Measurements from ENCODE around the gene CAMTA1. TPM values are rescaled to one million over a fixed set of nuclear protein-coding genes. Genes with fewer than 3 reads are reported as not detected.

The CAMTA1 gene
- total RNA-seq, 2 experiments from 2014 or later = 43.9 to 73.3 TPM

- Histone ChIP-seq H3K9me3 (ENCODE audit: low read length) (no peaks in the 10 kb centered on the region), H3K79me2 (ENCODE audit: insufficient read depth, low read depth, low read length) (no peaks in the 10 kb centered on the region), H2AFZ (ENCODE audit: low read length) (no peak overlapping the region), H3K4me3 (ENCODE audit: low read depth, low read length, poor library complexity, severe bottlenecking) (no peak overlapping the region), H3K4me1 (ENCODE audit: insufficient read depth, low read length, poor library complexity, severe bottlenecking) (no peaks in the 10 kb centered on the region), H3K9me2 (ENCODE audit: insufficient read depth, low read length) (no peaks in the 10 kb centered on the region), H3K36me3 (ENCODE audit: insufficient read depth, low read length) (no peaks in the 10 kb centered on the region), H3K27ac (ENCODE audit: low read depth, low read length, poor library complexity, severe bottlenecking) (no peak overlapping the region), H3K4me2 (ENCODE audit: low read length) (no peak overlapping the region), H4K20me1 (ENCODE audit: insufficient read depth, low read length) (no peaks in the 10 kb centered on the region)
- no peak for DNase-seq (ENCODE audit: low spot score)
- ChIA-PET CTCF (ENCODE audit: unreplicated experiment) (interaction anchor here (3.2 kb wide), 1 partner anchor 86 kb away, joined by 33 read pairs; no protein-coding TSS in a partner anchor), POLR2A (no interaction called here)
- BruUV-seq (replicated peaks) = no TSS peak
- intact Hi-C loops (cut with micrococcal nuclease; ENCODE audit: unreplicated experiment) = no loop called here
- TF ChIP-seq, protein P1, sequence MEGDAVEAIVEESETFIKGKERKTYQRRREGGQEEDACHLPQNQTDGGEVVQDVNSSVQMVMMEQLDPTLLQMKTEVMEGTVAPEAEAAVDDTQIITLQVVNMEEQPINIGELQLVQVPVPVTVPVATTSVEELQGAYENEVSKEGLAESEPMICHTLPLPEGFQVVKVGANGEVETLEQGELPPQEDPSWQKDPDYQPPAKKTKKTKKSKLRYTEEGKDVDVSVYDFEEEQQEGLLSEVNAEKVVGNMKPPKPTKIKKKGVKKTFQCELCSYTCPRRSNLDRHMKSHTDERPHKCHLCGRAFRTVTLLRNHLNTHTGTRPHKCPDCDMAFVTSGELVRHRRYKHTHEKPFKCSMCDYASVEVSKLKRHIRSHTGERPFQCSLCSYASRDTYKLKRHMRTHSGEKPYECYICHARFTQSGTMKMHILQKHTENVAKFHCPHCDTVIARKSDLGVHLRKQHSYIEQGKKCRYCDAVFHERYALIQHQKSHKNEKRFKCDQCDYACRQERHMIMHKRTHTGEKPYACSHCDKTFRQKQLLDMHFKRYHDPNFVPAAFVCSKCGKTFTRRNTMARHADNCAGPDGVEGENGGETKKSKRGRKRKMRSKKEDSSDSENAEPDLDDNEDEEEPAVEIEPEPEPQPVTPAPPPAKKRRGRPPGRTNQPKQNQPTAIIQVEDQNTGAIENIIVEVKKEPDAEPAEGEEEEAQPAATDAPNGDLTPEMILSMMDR (conservative IDR thresholded peaks at IDR 0.05; ENCODE audit: low read length) = no peak
- no peak for TF ChIP-seq EZH2phosphoT487 (IDR thresholded peaks at IDR 0.05; ENCODE audit: borderline replicate concordance, low read depth, low read length)
Measured at GRCh38 chr1:7754234-7754633, 969.0 kb downstream of the CAMTA1 start.

DNA sequence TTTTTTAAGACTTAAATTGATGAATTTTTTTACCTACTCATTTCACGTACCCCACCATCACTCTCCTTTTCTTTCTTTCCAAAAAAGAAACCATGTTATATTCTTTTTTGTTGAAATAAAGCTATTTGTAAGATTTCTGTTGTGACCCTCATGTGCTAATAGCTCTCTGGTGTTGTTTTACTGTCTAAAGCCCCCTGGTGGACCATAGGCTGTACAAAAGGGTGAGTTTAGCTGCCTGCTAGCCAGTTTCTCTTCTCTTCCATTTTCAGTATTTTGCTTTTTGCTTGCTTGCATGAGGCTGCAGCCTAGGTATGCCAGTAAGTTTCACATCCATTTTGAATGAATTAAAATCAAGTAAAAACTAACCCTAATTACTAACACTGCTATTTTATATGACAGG lies 970.2 kb downstream of the CAMTA1 start:
- CTCF ChIA-PET (ENCODE audit: unreplicated experiment) = interaction anchor here (0.6 to 1.1 kb wide), 2 partner anchors 86 to 859 kb away, joined by 5 to 7 read pairs; no protein-coding TSS in a partner anchor
- no TSS peak for BruUV-seq (replicated peaks)
- no peak overlapping the region for H3K4me2 ChIP-seq (ENCODE audit: low read length)
- H3K36me3 ChIP-seq (ENCODE audit: insufficient read depth, low read length) = no peaks in the 10 kb centered on the region
- H3K9me2 ChIP-seq (ENCODE audit: insufficient read depth, low read length) = no peaks in the 10 kb centered on the region
- H2AFZ ChIP-seq (ENCODE audit: low read length) = no peak overlapping the region
- no peak overlapping the region for H3K4me3 ChIP-seq (ENCODE audit: low read depth, low read length, poor library complexity, severe bottlenecking)
- H3K27ac ChIP-seq (ENCODE audit: low read depth, low read length, poor library complexity, severe bottlenecking) = no peak overlapping the region
- peak; percentile 16 for DNase-seq (ENCODE audit: low spot score)
- intact Hi-C loops (cut with micrococcal nuclease; ENCODE audit: unreplicated experiment) = no loop called here
- no peak for TF ChIP-seq EZH2phosphoT487 (IDR thresholded peaks at IDR 0.05; ENCODE audit: borderline replicate concordance, low read depth, low read length)
- TF ChIP-seq, protein P1 (conservative IDR thresholded peaks at IDR 0.05; ENCODE audit: low read length) = peak; percentile 57; the same call in 1 of the 2 replicates
- no peaks in the 10 kb centered on the region for H3K79me2 ChIP-seq (ENCODE audit: insufficient read depth, low read depth, low read length)
- no peaks in the 10 kb centered on the region for H3K4me1 ChIP-seq (ENCODE audit: insufficient read depth, low read length, poor library complexity, severe bottlenecking)
- no peaks in the 10 kb centered on the region for H4K20me1 ChIP-seq (ENCODE audit: insufficient read depth, low read length)
- H3K9me3 ChIP-seq (ENCODE audit: low read length) = no peaks in the 10 kb centered on the region
- POLR2A ChIA-PET = interaction anchor here (0.7 kb wide), 1 partner anchor 366 kb away, joined by 3 read pairs; no protein-coding TSS in a partner anchor

DNA sequence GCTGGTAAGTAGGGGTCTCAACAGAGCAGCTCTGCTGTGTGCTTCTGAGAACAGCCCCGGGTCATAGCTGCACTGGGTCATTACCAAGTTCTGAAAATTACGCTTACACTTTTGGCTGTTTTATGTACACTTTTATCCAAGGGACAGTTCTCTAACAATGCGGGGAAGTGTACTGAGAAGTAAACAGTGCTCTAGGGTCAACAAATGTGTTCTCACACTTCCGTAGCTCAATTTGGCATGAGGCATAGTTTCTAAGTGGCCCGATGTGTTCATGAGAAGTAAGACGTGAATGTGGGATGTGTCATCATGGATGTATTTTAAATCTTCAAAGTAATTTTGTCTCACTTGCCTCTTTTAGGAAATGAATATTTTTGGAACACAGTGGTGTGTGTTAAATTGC lies 975.0 kb downstream of the CAMTA1 start:
- no peak for DNase-seq (ENCODE audit: low spot score)
- intact Hi-C loops (cut with micrococcal nuclease; ENCODE audit: unreplicated experiment) = no loop called here
- Histone ChIP-seq H3K79me2 (ENCODE audit: insufficient read depth, low read depth, low read length) (no peaks in the 10 kb centered on the region), H3K4me2 (ENCODE audit: low read length) (no peak overlapping the region), H3K27ac (ENCODE audit: low read depth, low read length, poor library complexity, severe bottlenecking) (no peak overlapping the region), H3K4me3 (ENCODE audit: low read depth, low read length, poor library complexity, severe bottlenecking) (no peak overlapping the region), H3K36me3 (ENCODE audit: insufficient read depth, low read length) (no peaks in the 10 kb centered on the region), H3K9me3 (ENCODE audit: low read length) (no peaks in the 10 kb centered on the region), H3K9me2 (ENCODE audit: insufficient read depth, low read length) (no peaks in the 10 kb centered on the region), H4K20me1 (ENCODE audit: insufficient read depth, low read length) (no peaks in the 10 kb centered on the region), H2AFZ (ENCODE audit: low read length) (no peak overlapping the region), H3K4me1 (ENCODE audit: insufficient read depth, low read length, poor library complexity, severe bottlenecking) (no peaks in the 10 kb centered on the region)
- TF ChIP-seq EZH2phosphoT487 (IDR thresholded peaks at IDR 0.05; ENCODE audit: borderline replicate concordance, low read depth, low read length) = no peak
- TF ChIP-seq, protein P1 (conservative IDR thresholded peaks at IDR 0.05; ENCODE audit: low read length) = no peak
- BruUV-seq (replicated peaks) = no TSS peak
- CTCF ChIA-PET (ENCODE audit: unreplicated experiment) = no interaction called here
- POLR2A ChIA-PET = interaction anchor here (0.6 kb wide), 1 partner anchor 964 kb away, joined by 3 read pairs; no protein-coding TSS in a partner anchor
